Epithelial cell of proximal tubule (primary cell): ENCODE measurements around the gene SAMD4A. TPM values are rescaled to one million over a fixed set of nuclear protein-coding genes. Genes with fewer than 3 reads are reported as not detected.
A peak's percentile ranks its signal among the peaks of the same experiment; 100 is the strongest.

Source experiments
- DNase-seq: peaks from one replicate; pipeline ENCODE4 v3.0.0-alpha.2; 2011; ENCODE audit warnings: low read depth
- H3K4me3 ChIP-seq: 2 replicates; pipeline ENCODE4 v1.5.1; 2011; ENCODE audit warnings: low read depth, mild to moderate bottlenecking, low read length
- CTCF ChIP-seq: conservative IDR thresholded peaks from 2 replicates; pipeline ENCODE4 v1.5.1; 2012; ENCODE audit warnings: low read depth, mild to moderate bottlenecking, low read length
- total RNA-seq: library from RNA; depleted of rRNA; stranded (reverse); fragments of >200 nt; gene quantifications from 2 replicates; pipeline ENCODE4 v1.2.3, GENCODE V29; 2015

The SAMD4A gene
- total RNA-seq, 1 donor from 2014 or later, result 18.9 TPM

- DNase-seq, result no peak
- H3K4me3 ChIP-seq, result no peak overlapping the region
- no peak for TF ChIP-seq CTCF
These were observed 162.0 kb downstream of the SAMD4A start for GRCh38 chr14:54728700-54729527.

GRCh38 chr14:54730156-54730961 lies 163.4 kb downstream of the SAMD4A start:
- peak overlapping the region; percentile 12 for H3K4me3 ChIP-seq
- no peak for DNase-seq
- TF ChIP-seq CTCF, result no peak

- H3K4me3 ChIP-seq, result no peak overlapping the region
- no peak for DNase-seq
- TF ChIP-seq CTCF, result no peak
These were observed 168.0 kb downstream of the SAMD4A start for GRCh38 chr14:54734966-54735365.

- no peak overlapping the region for H3K4me3 ChIP-seq
- no peak for TF ChIP-seq CTCF
- no peak for DNase-seq
These were observed 168.5 kb downstream of the SAMD4A start for GRCh38 chr14:54735424-54735823.

- no peak for TF ChIP-seq CTCF
- DNase-seq, result peak; percentile 36
- no peak overlapping the region for H3K4me3 ChIP-seq
These were observed 170.3 kb downstream of the SAMD4A start for GRCh38 chr14:54737132-54737711.

- no peak overlapping the region for H3K4me3 ChIP-seq
- TF ChIP-seq CTCF, result no peak
- DNase-seq, result no peak
These were observed 171.1 kb downstream of the SAMD4A start for GRCh38 chr14:54738009-54738408.
